ENCODE measurements around the gene AGBL4.

- TF ChIP-seq PATZ1 (CRISPR knock-in tag; IDR thresholded peaks at IDR 0.05; ENCODE audit: borderline replicate concordance) = no peak
- no peak for TF ChIP-seq TSHZ2 (CRISPR knock-in tag; IDR thresholded peaks at IDR 0.05)
- no peak for TF ChIP-seq ZFP30 (CRISPR knock-in tag; IDR thresholded peaks at IDR 0.05)
- no peak for TF ChIP-seq ZNF8 (CRISPR knock-in tag; IDR thresholded peaks at IDR 0.05)
- TF ChIP-seq ZC3H10 (CRISPR knock-in tag; IDR thresholded peaks at IDR 0.05) = no peak
- no peak for TF ChIP-seq PPARA (CRISPR knock-in tag; IDR thresholded peaks at IDR 0.05; ENCODE audit: borderline replicate concordance)
- no peak for TF ChIP-seq ZNF565 (CRISPR knock-in tag; conservative IDR thresholded peaks at IDR 0.05; ENCODE audit: low read depth)
- no peak for TF ChIP-seq ISL1 (CRISPR knock-in tag; IDR thresholded peaks at IDR 0.05)
- TF ChIP-seq CREB5 (CRISPR knock-in tag; IDR thresholded peaks at IDR 0.05; ENCODE audit: low read depth) = no peak
- TF ChIP-seq GLIS3 (CRISPR knock-in tag; IDR thresholded peaks at IDR 0.05) = no peak
- TF ChIP-seq RARB (CRISPR knock-in tag; IDR thresholded peaks at IDR 0.05) = no peak
Observed at GRCh38 chr1:48735796-48736195, 1288.0 kb downstream of the AGBL4 start.
